DOHH2 (cell line): ENCODE results near the gene TMEM221.

Experiments
- CTCF ChIP-seq: fragments of 200-600 bp; sonication (generic); IDR thresholded peaks from one replicate; pipeline ENCODE4 v1.5.1; 2014; ENCODE audit warnings: antibody characterized with exemption, mild to moderate bottlenecking, low read depth, low read length; ENCODE audit not compliant: poor library complexity, severe bottlenecking
- EZH2phosphoT487 ChIP-seq: fragments of 200-600 bp; sonication (generic); IDR thresholded peaks from 2 replicates; pipeline ENCODE4 v1.6.1; 2017; ENCODE audit warnings: borderline replicate concordance, mild to moderate bottlenecking, antibody characterized with exemption, low read length, moderate library complexity, mixed read lengths

- no peak for TF ChIP-seq CTCF
- TF ChIP-seq EZH2phosphoT487 = no peak
Measured at GRCh38 chr19:17473041-17473440, 24.6 kb upstream of the TMEM221 start.
